Mesothelial cell of epicardium (in vitro differentiated cells): ENCODE results near the gene CPED1. TPM values are rescaled to one million over a fixed set of nuclear protein-coding genes. Genes with fewer than 3 reads are reported as not detected.

ENCODE experiments used
- DNase-seq, 2 experiments: peaks; one replicate each; pipeline ENCODE4 v3.0.0; 2021; ENCODE audit warnings: low spot score in 2 of 2; ENCODE audit not compliant: unreplicated experiment in 2 of 2
- H3K27ac Mint-ChIP-seq: 2 replicates; pipeline ENCODE4 v1.8.0; 2021; ENCODE audit warnings: mixed read lengths
- H3K27me3 Mint-ChIP-seq: 2 replicates; pipeline ENCODE4 v1.8.0; 2021; ENCODE audit warnings: low read depth, mixed read lengths
- H3K36me3 Mint-ChIP-seq: 2 replicates; pipeline ENCODE4 v1.8.0; 2021; ENCODE audit warnings: mixed read lengths
- H3K4me1 Mint-ChIP-seq: 2 replicates; pipeline ENCODE4 v1.8.0; 2021; ENCODE audit warnings: mixed read lengths
- H3K4me3 Mint-ChIP-seq: 2 replicates; pipeline ENCODE4 v1.8.0; 2021; ENCODE audit warnings: mild to moderate bottlenecking, moderate library complexity, mixed read lengths
- H3K9me3 Mint-ChIP-seq: 2 replicates; pipeline ENCODE4 v1.8.0; 2021; ENCODE audit warnings: mixed read lengths
- CTCF ChIP-seq: fragments of 200-600 bp; sonication (generic); IDR thresholded peaks from one replicate; pipeline ENCODE4 v1.5.0; 2021; ENCODE audit warnings: antibody characterized with exemption; ENCODE audit not compliant: unreplicated experiment
- total RNA-seq: library from RNA; stranded (reverse); gene quantifications from 3 replicates; pipeline ENCODE4 v1.2.1, GENCODE V29; 2021

Gene CPED1
- total RNA-seq, 1 donor from 2014 or later, result 25.6 TPM

GRCh38 chr7:121042195-121042594 is 53.7 kb downstream of the CPED1 start:
- DNase-seq, result no peak
- Mint-ChIP-seq H3K36me3 (peaks cover 6% of the 10 kb centered on the region), H3K4me1 (peaks cover 31% of the 10 kb centered on the region), H3K4me3 (no peak overlapping the region), H3K9me3 (peaks cover 10% of the 10 kb centered on the region), H3K27ac (no peak overlapping the region), H3K27me3 (no peaks in the 10 kb centered on the region)
- no peak for TF ChIP-seq CTCF

DNA sequence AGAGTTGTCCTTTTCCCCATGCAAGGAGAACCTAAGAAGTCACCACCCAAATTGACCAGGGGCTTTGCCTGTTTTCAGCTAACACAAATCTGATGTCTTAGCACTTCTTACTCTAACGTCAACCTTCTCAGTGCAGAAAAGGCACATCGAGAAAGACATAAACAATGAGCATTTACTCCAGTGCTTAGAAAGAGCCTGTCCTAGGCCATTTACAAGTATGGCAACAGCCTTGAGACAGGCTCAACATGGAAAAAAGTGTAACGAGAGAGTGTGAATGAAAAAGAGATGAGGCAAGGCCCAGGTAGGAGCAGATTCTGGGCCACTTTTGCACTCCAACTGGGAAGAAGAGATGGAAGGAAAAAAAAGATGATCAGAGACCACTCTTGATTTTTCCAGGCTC is 54.4 kb downstream of the CPED1 start:
- H3K27ac Mint-ChIP-seq, result no peak overlapping the region

DNA sequence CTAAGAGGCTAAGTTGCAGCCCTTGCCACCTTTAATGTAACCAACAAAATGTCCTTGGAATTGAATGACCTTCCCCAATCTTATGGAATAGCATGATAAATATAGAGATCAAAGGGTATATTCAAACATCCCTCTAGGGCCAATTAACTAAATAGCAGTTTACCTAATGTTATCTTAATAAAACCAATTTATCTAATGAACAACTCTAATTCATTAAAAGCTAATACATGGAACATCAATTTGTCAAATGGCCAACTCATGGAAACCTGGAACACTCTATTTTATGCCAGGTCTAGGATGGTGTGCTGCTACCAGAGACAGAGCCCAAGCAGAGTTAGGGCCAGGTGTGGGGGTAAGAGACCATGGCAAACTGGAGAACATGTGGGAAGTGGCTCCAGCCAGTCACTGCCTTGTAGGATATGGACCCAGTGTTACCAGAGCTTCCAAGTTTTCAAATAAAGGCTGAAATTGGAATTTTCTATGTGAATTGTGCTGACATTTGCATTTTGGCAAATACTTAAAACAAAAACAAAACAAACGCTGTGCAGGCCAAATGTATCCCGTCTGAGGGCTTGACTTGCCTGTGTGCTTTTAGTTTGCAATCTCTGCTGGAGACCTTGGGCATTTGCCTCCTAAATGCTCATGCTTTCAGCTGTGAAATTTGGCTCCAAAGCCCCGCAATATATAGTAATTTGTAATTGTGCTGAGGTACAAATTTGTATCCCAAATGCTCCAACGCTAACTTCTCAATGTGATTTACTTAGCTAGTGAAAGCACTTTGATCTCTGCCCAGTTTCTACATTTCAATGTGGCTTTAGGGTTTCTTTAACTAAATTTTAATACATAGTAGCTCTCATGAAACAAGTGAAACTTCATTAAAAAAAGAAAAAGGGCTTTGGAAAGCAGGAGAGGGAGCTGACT is 55.1 kb downstream of the CPED1 start:
- peaks cover 5% of the 10 kb centered on the region for H3K36me3 Mint-ChIP-seq
- DNase-seq, result no peak
- H3K9me3 Mint-ChIP-seq, result peaks cover 7% of the 10 kb centered on the region
- no peak overlapping the region for H3K4me3 Mint-ChIP-seq
- no peak overlapping the region for H3K27ac Mint-ChIP-seq
- TF ChIP-seq CTCF, result no peak
- H3K27me3 Mint-ChIP-seq, result no peaks in the 10 kb centered on the region
- peaks cover 29% of the 10 kb centered on the region for H3K4me1 Mint-ChIP-seq

More for the DNA sequence above, 54.4 kb downstream of the CPED1 start:
- no peak for DNase-seq
- peaks cover 5% of the 10 kb centered on the region for H3K9me3 Mint-ChIP-seq
- peaks cover 2% of the 10 kb centered on the region for H3K36me3 Mint-ChIP-seq
- no peaks in the 10 kb centered on the region for H3K27me3 Mint-ChIP-seq
- H3K4me3 Mint-ChIP-seq, result no peak overlapping the region
- TF ChIP-seq CTCF, result no peak
- peaks cover 31% of the 10 kb centered on the region for H3K4me1 Mint-ChIP-seq

- Mint-ChIP-seq H3K4me3 (no peak overlapping the region), H3K36me3 (peaks cover 8% of the 10 kb centered on the region), H3K27ac (no peak overlapping the region), H3K9me3 (peaks cover 7% of the 10 kb centered on the region), H3K27me3 (no peaks in the 10 kb centered on the region), H3K4me1 (peaks cover 21% of the 10 kb centered on the region)
- TF ChIP-seq CTCF, result no peak
- DNase-seq, result no peak
These were observed 56.6 kb downstream of the CPED1 start for GRCh38 chr7:121045090-121045489.

DNA sequence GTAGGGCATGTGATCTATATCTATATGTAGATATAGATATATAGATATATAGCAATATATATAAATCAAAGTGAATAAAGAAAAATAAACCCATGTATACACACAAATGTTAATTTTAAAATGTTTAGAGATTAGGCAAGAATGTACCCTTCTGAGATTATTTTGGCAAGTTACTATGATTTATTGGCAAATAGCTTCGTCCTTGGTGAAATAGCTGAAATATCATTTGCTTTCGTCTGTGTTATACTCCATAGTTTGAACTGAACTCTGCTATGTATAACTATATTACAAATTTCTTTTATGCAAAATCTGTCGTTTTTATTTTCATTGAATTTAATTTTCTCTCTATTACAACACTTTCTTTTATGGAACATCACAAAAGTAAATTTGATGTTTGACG is 57.5 kb downstream of the CPED1 start:
- no peak for DNase-seq
- H3K9me3 Mint-ChIP-seq, result peaks cover 7% of the 10 kb centered on the region
- TF ChIP-seq CTCF, result no peak
- peaks cover 21% of the 10 kb centered on the region for H3K4me1 Mint-ChIP-seq
- no peak overlapping the region for H3K4me3 Mint-ChIP-seq
- no peak overlapping the region for H3K27ac Mint-ChIP-seq
- peaks cover 8% of the 10 kb centered on the region for H3K36me3 Mint-ChIP-seq
- no peaks in the 10 kb centered on the region for H3K27me3 Mint-ChIP-seq
